LNCAP (cell line): ENCODE measurements around the gene MALRD1.

Source experiments
- TF ChIP-seq, protein P1 (sequence below): fragments of 450-650 bp; IDR thresholded peaks from 2 replicates; pipeline ENCODE4 v1.5.1; 2017; ENCODE audit warnings: mild to moderate bottlenecking

MALRD1 gene

GRCh38 chr10:19656420-19657042 lies 607.9 kb downstream of the MALRD1 start:
- TF ChIP-seq, protein P1, sequence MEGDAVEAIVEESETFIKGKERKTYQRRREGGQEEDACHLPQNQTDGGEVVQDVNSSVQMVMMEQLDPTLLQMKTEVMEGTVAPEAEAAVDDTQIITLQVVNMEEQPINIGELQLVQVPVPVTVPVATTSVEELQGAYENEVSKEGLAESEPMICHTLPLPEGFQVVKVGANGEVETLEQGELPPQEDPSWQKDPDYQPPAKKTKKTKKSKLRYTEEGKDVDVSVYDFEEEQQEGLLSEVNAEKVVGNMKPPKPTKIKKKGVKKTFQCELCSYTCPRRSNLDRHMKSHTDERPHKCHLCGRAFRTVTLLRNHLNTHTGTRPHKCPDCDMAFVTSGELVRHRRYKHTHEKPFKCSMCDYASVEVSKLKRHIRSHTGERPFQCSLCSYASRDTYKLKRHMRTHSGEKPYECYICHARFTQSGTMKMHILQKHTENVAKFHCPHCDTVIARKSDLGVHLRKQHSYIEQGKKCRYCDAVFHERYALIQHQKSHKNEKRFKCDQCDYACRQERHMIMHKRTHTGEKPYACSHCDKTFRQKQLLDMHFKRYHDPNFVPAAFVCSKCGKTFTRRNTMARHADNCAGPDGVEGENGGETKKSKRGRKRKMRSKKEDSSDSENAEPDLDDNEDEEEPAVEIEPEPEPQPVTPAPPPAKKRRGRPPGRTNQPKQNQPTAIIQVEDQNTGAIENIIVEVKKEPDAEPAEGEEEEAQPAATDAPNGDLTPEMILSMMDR: no peak

DNA sequence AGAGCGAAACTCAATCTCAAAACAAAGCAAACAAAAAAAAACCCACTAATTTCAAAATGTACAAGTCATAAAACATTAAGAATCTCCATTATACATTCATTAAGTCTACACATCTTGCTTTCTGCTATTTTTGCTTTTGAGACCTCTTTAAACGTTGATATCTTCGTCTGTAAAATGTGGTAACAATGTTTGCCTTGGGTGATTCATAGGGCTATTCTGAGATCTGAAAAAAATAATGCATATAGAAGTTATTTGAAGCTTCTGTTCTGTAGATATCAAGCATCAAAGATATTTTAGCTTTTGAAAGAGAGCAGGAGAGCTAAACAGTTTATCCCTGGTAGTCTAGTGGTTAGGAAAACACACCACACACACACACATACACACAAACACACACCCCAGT lies 609.5 kb downstream of the MALRD1 start:
- TF ChIP-seq, protein P1: no peak

DNA sequence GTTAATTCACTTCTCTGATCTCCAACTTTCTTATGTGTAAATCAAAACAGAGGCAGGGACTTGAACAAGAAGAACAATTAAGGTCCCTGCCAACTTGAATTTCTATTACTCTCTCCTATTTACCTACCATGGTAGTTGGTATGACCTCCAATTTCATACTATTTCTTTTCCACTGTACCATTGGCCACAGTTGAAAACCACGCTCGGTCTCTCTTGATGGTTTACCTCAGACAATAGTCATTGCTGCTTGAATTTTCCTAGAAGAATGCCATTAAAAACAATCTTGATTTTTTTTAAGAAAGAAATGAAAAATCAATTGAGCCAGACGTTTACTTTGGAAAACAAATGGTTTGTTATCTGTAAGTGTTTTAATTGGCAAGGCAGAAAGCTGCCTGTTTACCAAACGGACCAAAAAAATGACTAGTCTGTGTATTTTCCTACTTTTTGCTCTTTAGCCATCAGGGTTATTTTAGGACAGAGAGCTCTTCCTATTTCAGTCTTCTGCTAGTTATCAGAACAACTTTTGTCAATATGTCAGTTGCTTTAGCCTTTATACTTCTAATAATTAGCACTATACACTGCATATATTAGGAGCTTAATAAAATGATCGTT lies 610.1 kb downstream of the MALRD1 start:
- TF ChIP-seq, protein P1: no peak

- TF ChIP-seq, protein P1: no peak
These were observed 611.5 kb downstream of the MALRD1 start for GRCh38 chr10:19659920-19660655.

GRCh38 chr10:19663344-19663743 lies 614.7 kb downstream of the MALRD1 start:
- TF ChIP-seq, protein P1: no peak; the same call in 1 of the 2 replicates

DNA sequence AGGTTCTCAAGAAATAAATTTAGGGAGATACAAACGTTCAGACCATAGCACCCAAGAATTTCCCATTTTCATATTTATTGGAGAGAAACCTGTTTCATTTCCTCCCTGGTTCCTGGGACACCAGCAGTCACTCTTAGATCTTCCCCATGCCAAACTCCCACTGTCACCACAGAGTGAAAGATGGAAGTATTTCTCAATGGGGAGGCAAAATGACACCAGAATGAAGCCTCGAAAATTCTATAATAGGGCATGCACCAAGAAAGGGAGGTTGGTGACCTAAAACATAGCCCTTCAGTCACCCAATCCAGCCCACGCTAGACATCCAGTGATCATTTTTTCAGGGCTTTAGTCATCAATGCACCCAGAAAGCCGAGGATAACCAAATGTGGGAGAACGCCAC lies 619.5 kb downstream of the MALRD1 start:
- TF ChIP-seq, protein P1: no peak

DNA sequence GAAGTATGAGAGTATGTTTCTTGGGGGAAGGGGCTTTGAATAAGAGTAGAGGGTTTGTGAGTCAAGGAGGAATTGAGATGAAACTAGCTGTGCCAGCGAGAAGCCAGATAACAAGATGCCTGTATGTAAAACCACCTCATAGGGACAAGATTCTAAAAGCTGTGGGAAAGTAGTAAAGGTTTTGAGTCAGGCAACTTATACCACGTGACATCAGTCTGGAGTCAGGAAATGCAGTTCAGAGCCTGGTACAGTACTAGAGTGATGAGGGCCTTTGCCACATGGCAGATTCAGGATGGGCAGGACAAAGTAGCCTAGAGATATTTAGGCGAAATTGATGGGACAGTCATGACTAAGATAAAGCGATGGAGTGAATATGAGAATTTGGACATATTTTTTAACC lies 627.5 kb downstream of the MALRD1 start:
- TF ChIP-seq, protein P1: no peak
